Measurements from ENCODE around the gene MACROH2A1.

Gene MACROH2A1

DNA sequence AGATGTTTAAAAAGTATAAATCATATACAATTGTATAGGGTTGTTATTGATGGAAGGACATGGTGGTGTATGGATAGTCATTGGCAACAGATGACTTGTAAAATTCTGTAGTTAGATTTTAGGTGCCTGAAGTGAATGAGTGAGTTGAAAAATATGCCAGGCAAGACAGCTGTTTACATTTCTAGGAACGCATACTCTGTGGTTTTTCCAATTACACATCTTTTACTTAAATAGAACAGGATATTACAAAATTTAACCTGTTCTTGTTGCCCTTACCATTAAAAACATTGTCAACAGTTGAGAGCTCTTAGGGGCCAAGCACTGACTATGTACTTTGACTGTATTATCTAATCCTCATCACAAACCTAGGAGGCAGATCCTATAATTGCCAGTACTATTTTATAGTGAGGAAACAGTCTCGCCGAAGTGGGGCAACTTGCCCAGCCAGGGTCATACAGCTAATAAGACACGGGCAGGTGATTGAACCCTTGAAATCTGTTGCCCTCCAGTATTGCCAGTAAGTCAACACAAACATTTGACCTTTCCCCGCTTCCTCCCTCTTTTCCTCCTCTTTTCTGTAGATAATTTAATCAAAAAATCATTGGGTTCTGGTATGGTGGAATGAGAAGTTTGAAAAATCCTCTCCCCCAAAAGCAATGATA, 88.6 kb downstream of the MACROH2A1 start:
- DNase-seq: no peak

DNA sequence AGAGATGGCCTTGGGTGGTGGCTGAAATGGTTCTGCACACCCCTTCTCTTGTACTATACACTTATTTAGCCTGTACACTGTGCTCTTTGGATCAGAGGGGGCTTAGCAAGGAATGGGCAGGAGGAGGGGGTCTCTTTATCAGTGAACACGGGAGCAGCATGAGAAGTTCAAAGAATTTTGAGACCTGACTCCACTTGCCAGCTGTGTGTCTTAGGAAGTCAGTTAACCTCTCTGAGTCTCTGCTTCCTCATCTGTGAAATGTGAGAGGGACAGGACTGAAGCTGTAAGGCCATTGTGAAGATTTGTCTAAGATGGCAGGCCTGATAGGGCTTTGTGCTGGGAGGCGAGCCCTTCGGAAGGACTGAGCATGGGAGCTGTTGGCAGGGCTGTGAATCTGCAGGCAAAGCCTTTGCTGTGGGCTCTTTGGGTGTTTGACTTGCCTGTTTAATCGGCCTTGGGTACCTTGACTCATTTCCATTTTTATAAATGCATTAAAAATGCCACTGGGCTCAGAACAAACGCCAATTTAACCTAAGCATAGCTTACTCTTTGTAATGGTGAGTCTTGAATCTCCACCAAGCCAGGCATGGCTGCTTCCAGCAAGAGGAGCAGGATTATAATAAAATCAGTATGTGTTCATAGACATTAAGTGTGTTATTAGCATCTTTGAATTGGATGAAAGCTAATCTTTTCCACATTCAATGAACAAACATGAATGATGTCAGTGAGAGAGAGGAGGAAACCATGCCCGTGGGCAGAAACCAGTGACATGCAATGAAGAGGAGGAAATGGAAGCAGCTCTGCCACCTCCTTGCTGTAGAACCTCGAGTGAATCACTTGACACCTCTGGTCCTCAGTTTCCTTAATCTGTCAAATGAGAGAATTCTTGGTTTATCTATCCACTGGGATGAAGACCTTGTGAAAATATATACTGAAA, 89.4 kb downstream of the MACROH2A1 start:
- DNase-seq: no peak

DNA sequence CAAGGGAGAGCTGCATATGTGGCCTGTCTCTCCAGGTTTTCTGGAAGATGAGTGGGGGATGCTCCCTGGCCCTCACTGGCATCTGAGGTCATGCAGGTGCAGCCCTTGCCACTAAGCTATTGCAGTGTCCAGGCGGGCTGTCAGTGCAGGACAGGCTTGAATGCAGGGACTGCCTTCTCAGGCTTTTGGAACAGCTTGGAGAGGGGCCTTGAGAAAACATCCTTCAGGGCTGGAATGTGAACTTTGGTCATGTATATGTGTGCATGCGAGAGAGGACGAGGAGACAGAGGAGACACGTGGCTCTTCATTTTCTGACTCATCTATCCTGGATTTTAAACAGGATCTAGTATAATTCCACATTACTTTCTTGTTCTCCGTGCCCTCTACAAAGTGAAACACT, 90.3 kb downstream of the MACROH2A1 start:
- no peak for DNase-seq

DNA sequence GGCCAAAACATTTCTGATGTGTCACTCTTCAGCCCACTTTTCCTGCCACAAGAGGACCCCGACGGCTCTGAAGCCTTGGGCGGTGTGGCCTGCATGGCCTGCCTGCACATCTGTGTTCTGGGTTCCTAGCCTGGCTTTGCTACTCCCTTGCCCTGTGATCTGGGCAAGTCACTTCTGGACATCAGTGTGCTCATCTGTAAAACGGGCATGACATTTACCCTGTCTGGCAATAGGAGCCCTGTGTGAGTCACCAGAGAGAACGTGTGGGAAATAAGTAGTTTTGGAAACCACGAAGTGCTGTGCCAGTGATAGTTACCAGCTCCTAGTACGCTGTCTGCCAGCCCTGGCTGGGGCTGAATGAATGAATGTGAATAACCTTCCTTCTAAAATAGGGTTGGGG, 90.8 kb downstream of the MACROH2A1 start:
- DNase-seq: no peak

DNA sequence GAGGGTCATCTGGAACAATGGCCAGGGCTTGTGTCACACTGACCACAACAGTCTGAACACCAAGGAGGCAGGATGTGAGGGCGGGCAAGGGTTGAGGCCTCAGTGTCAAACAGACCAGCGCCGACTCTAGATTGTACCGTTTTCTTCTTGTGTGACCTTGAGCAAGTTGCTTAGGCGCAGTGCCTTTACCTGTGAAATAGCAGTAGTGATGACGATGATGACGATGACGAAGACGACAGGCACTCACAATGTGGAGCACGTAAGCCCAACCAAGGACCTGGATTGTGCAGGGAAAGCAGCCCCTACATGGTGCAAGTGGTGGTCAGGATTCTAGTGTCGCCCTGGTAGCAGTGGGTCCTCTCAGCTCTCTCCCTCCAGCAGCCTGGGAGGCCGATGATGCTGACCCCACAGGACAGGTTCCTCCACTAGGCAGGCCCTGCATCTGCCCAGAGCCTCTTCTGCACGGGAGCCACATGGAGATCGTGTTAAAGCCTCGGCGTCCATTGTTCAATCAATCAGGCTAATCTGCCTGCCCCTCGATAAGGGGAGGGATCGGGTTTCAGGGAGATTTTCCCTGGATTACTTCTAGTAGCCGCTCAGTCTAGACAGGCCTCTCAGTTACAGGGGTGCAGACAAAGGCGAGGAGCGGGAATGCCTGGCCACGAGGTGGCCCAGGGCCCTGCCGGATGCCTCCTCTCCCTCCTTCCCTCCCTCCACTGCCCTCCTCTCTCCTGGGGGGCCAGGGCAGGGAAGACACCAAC, 91.7 kb downstream of the MACROH2A1 start:
- no peak for DNase-seq

DNA sequence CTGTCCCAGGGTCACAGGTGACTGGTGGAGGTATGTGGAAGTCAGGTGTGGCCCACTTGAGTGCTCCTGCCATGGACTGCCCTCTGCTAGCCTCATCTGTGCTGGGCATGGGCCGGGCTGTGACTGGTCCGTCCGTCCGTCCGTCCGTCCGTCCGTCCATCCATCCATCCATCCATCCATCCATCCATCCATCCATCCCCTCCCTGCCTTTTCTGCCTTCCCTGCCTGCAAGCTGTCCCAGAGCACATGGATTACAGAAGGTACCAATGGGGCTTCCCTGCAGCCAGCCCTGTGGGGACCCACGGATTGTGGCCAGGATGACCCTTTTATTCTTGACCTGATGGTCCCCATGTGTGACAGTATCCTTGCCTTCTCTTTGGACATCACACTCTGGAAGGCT, 92.5 kb downstream of the MACROH2A1 start:
- no peak for DNase-seq

DNA sequence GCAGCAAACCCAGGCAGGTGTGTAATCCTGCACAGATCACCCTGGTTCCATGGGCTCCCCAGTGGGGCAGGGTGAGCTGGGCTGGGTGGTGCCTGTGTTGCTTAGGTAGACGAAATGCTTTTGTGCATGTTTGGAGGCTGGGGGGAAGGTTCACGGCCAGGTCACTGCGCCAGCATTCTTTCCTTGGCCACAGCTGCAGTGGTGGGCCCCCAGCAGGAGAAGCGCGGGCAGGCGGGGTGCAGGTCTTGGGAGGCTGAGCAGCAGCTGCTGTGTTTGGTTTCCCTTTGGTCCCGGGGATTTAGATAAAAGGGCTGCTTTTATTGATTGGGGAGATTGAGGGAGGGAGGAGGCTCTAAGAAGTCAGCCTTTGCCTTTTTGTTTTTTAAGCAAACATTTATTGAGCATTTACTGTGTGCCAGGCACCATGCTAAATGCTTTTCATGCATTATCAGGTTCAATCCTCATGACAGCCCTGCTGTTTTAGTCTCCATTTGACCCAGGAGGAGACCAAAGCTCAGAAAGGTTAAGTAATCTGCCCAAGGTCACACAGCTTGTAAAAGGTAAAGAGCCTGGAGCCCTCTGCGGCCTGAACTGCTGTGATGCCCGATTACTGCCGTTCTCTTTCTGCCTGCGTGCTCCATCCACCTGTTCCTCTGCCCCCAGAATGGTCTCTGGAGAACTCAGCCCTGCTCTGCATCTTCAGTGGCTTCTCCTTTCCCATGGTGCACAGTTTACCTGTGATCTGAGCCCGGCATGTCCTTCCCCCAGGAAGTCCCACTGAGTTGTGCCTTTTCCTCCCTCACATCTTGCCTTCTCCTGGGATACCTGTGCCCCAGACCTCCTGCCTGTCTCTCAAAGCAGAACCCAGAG, 94.4 kb downstream of the MACROH2A1 start:
- DNase-seq: no peak

DNA sequence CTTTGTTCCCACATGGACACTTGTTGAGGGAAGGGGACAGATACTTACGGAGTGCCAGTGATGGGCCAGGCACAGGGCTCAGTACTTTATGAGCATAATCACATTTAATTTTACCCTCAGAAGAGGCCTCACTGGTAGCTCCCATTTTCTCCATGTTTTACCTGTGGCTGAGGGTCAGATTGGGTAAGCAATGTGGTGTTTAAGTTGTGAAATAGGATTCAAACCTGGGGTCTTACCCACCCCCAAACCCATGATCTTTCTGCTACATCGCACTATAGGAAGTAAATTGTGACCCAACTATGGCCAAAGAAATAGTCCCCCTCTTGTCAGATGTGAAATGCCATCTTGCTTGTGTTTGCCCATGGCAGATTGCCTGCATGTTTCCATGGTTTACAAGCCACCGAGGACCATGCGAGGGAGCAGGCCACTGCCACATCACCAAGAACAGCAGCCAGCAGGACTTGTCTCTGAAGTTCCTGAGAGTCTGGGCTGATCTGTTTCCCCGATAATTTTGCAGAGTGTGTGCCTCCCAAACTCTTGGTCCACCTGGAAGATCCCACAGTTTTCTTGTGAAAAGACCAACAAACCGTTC, 95.4 kb downstream of the MACROH2A1 start:
- DNase-seq: no peak

DNA sequence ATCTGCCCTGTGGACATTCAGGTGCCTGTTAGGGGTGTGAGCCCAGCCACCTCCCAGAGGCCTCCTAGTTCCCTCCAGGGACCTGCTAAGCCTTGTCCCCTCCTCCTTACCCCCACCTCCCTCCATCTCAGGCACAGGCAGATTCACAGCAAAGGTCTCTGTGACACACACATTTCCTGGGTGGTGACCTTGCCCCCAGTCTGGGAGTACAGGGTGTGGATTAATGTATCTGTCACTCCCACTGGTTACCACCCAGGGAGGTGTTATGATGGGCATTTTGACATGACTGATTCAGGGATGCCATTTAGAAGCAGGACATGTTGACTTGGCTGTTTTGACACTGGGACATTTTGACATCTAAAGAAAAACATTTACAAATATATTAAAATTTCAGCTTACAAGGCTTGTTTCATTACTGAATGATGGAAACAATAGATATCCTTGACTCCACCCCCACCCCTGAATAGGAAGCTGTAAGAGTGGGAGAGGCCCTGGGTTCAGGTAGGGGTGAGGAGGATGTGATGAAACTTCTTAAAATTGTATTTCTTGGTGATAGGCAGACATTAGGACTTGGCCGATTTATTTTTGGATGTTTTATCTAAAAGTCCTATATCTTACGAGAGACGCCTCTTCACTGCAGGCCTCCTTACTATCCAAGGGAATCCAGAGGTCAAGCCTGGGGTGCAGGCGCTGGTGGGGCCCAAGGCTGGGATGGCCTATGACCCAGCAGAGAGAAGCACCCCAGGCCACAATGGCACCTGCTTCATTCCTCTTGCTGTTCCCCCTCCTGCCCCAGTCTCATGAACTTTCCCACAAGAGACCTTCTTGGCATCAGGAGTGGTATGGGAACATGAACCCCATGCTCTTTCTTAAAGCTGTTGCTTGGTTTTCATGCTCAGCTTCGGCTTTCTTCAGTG, 101.9 kb downstream of the MACROH2A1 start:
- DNase-seq: no peak

DNA sequence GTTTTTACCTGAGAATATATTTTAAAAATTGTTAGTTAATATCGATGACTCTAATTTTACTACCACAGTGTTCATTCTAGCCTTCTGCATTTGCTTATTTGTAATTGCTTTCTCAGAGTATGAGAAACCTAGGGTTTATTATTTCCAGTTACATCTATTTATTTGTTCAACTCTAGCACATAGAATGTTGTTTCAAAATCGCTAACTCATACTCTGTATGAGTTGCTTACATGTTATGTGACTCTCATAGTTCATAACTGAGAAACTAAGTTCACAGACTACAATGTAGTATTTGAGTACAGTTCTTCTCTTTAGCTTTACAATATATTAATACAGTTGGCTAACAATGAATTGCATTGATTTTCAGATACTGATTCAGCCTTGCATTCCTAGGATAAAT, 103.2 kb downstream of the MACROH2A1 start:
- no peak for DNase-seq

DNA sequence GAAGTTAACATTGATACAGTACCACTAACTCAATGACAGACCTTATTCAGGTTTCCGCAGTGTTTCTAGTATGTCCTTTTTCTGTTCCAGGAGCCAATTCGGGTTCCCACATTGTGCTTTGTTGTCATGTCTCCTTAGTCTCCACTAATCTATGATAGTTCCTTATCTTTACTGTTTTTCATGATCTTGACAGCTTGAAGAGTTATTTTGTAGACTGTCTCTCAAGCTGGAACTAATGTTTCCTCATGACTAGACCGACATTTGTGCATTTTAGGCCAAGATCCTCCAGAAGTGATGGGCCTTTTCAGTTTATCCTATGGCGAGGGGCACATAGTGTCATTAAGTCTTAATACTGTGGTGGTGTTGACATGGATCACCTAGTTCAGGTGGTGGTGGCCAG, 104.2 kb downstream of the MACROH2A1 start:
- no peak for DNase-seq

DNA sequence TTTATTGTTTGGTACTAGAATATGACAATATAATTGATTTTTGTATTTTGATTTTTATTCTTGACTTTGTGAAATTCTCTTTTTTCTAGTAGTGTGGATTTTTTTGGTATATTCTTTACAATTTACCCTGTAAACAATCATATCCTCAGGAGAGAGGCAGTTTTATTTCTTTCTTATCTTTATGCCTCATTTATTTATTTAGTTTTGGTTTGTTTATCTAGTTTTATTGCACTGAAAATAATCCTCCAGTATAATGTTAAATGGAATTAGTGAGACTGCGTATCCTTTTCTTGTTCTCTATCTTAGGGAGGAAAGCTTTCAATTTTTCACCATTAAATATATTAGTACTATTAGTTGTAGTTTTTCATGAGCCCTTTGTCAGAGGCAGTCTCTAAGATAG, 109.4 kb downstream of the MACROH2A1 start:
- no peak for DNase-seq

DNA sequence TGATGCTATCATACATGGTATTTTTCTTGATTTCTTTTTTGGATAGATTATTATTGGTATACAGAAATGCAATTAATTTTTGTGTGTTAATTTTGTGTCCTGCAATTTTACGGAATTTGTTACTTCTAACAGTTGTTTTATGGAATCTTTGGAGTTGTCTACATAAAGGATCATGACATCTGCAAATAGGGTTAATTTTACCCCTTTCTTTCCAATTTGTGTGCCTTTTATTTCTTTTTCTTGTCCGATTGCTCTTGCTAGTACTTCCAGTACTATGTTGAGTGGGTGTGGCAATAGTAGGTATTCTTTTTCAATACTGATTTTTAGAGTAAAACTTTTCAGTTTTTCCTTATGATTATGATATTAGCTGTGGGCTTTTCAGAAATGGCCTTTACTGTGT, 111.5 kb downstream of the MACROH2A1 start:
- DNase-seq: no peak
